HG03135 (cell line): ENCODE measurements around the gene COA1.
A peak's percentile ranks its signal among the peaks of the same experiment; 100 is the strongest.
"Not testable (repeated sequence)": the region's sequence is repeated elsewhere in the genome, so short reads cannot be mapped to it uniquely, and the experiment has no call there.

Experiments
- ATAC-seq: cut with Tn5 transposase; IDR thresholded peaks from one replicate; pipeline ENCODE4 v1.9.1; 2021; ENCODE audit warnings: mild to moderate bottlenecking, moderate library complexity; ENCODE audit not compliant: unreplicated experiment

Gene COA1

GRCh38 chr7:43729214-43729923 is at the start of gene COA1:
COA1 (minus strand) TSS chr7:43729523; CDS start chr7:43648614, 80,909 bp downstream.
- ATAC-seq, result peak; percentile 80

GRCh38 chr7:43778293-43779044 is 49.1 kb upstream of the COA1 start:
- not testable (repeated sequence) for ATAC-seq

GRCh38 chr7:43775255-43775654 is 45.9 kb upstream of the COA1 start:
- not testable (repeated sequence) for ATAC-seq

- not testable (repeated sequence) for ATAC-seq
Measured at GRCh38 chr7:43773268-43773667, 43.9 kb upstream of the COA1 start.

- ATAC-seq, result no peak
Measured at GRCh38 chr7:43771573-43771972, 42.2 kb upstream of the COA1 start.

- no peak for ATAC-seq
Measured at GRCh38 chr7:43771128-43771527, 41.8 kb upstream of the COA1 start.

GRCh38 chr7:43769791-43770465 is 40.6 kb upstream of the COA1 start:
- ATAC-seq, result no peak

- ATAC-seq, result no peak
Measured at GRCh38 chr7:43769281-43769680, 40.0 kb upstream of the COA1 start.

- no peak for ATAC-seq
Measured at GRCh38 chr7:43768887-43769272, 39.6 kb upstream of the COA1 start.

- no peak for ATAC-seq
Measured at GRCh38 chr7:43768201-43768886, 39.0 kb upstream of the COA1 start.

- ATAC-seq, result no peak
Measured at GRCh38 chr7:43767311-43767710, 38.0 kb upstream of the COA1 start.

- no peak for ATAC-seq
Measured at GRCh38 chr7:43766564-43766963, 37.2 kb upstream of the COA1 start.

GRCh38 chr7:43764807-43765491 is 35.6 kb upstream of the COA1 start:
- ATAC-seq, result no peak

GRCh38 chr7:43764039-43764761 is 34.9 kb upstream of the COA1 start:
- ATAC-seq, result no peak

GRCh38 chr7:43763183-43763582 is 33.9 kb upstream of the COA1 start:
- ATAC-seq, result no peak

GRCh38 chr7:43761938-43762692 is 32.8 kb upstream of the COA1 start:
- no peak for ATAC-seq

GRCh38 chr7:43761382-43761781 is 32.1 kb upstream of the COA1 start:
- no peak for ATAC-seq

GRCh38 chr7:43760861-43761260 is 31.5 kb upstream of the COA1 start:
- ATAC-seq, result no peak
